ENCODE measurements around the gene PSMB2. TPM values are rescaled to one million over a fixed set of nuclear protein-coding genes. Genes with fewer than 3 reads are reported as not detected.
"Not testable (repeated sequence)": the region's sequence is repeated elsewhere in the genome, so short reads cannot be mapped to it uniquely, and the experiment has no call there.

PSMB2 gene
- total RNA-seq, 4 donors from 2014 or later = 34.8 to 53.9 (median 52.5) TPM

DNA sequence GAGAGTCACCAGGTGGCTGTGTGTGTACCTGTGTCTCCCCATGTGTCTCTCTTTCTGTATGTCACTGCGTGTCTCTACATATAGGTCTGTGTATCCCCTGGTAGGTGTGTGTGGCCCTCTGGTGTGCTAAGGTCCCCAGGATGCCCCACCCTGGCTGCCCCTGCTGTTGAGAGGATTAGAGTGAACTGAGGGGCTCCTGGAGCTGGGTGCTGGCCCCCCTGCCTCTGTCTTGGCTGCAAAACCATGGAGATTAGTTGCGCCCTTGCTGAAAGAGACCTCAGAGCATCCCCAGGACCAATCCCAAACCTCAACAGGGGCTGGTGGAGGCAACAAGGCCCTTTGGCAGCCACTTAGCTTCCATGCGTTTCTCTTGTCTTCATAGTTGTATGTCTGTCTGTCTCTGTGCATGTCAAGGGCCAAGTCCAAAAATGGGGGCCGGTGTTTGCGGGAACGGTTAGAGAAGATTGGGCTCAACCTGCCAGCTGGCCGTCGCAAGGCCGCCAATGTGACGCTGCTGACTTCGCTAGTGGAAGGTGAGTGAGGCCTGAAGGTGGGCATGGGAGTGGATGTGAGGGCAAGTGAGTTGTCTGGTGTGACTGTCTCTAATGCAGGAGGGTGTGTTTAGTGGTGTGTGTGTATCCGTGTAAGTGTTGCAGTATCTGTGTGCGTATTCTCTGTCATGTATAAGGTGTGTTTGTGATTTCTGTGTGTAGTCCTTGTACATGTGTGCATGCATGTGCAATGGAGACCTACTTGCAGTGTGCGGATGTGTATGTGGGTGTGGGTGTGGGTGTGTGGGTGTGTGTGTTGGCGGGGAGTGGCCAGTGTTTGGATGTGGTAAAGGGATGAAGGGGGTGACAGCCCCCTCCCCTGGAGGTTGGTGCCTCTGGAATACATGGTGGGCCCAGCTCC is 51.6 kb downstream of the PSMB2 start:
- Histone ChIP-seq H3K27me3 (no peaks in the 10 kb centered on the region), H3K4me3 (no peak overlapping the region), H3K36me3 (peaks cover 17% of the 10 kb centered on the region), H3K27ac (no peak overlapping the region), H3K9me3 (no peaks in the 10 kb centered on the region), H3K4me1 (no peaks in the 10 kb centered on the region)
- DNase-seq (ENCODE audit: low spot score in 2 of 2) = no peak
- WGBS = 97% methylated on average over 14 of the region's 15 CpGs
- TF ChIP-seq EP300 (IDR thresholded peaks at IDR 0.05) (no peak), POLR2AphosphoS5 (IDR thresholded peaks at IDR 0.05) (no peak), CTCF (IDR thresholded peaks at IDR 0.05) (no peak)

GRCh38 chr1:35588197-35588910 is 53.0 kb downstream of the PSMB2 start:
- no peaks in the 10 kb centered on the region for H3K27me3 ChIP-seq
- H3K4me1 ChIP-seq = no peaks in the 10 kb centered on the region
- no peak overlapping the region for H3K4me3 ChIP-seq
- TF ChIP-seq EP300 (IDR thresholded peaks at IDR 0.05) (no peak), POLR2AphosphoS5 (IDR thresholded peaks at IDR 0.05) (no peak), CTCF (IDR thresholded peaks at IDR 0.05) (no peak), POLR2A (IDR thresholded peaks at IDR 0.05) (no peak)
- peaks cover 17% of the 10 kb centered on the region for H3K36me3 ChIP-seq
- no peaks in the 10 kb centered on the region for H3K9me3 ChIP-seq
- H3K27ac ChIP-seq = no peak overlapping the region
- no peak for DNase-seq (ENCODE audit: low spot score in 2 of 2)
- 84% methylated on average over 20 of the region's 21 CpGs for WGBS

DNA sequence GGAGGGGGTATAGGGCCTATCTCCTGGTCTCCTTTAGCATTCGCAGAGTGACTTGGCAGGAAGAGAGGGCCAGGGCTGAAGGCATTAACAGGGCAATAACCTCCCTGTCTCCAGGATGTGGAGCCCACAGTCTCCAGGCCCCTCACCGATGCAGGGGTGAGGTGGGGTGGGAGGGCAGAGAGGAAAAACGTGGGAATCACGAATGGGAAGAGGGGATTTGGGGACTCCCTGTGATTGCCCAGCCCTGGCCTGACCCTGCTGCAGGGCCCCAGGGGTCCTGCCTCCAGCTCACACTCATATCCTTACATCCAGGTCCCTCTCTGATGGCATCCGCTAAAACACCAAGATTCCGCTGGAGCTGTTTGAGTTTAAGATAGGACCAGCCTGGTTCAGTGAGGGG is 53.6 kb downstream of the PSMB2 start:
- Histone ChIP-seq H3K27ac (no peak overlapping the region), H3K27me3 (no peaks in the 10 kb centered on the region), H3K9me3 (no peaks in the 10 kb centered on the region), H3K36me3 (peaks cover 17% of the 10 kb centered on the region), H3K4me3 (no peak overlapping the region), H3K4me1 (no peaks in the 10 kb centered on the region)
- WGBS = 88% methylated on average over 6 of the region's 6 CpGs
- TF ChIP-seq CTCF (IDR thresholded peaks at IDR 0.05) (no peak), EP300 (IDR thresholded peaks at IDR 0.05) (no peak), POLR2A (IDR thresholded peaks at IDR 0.05) (no peak), POLR2AphosphoS5 (IDR thresholded peaks at IDR 0.05) (no peak)
- DNase-seq (ENCODE audit: low spot score in 2 of 2) = no peak

DNA sequence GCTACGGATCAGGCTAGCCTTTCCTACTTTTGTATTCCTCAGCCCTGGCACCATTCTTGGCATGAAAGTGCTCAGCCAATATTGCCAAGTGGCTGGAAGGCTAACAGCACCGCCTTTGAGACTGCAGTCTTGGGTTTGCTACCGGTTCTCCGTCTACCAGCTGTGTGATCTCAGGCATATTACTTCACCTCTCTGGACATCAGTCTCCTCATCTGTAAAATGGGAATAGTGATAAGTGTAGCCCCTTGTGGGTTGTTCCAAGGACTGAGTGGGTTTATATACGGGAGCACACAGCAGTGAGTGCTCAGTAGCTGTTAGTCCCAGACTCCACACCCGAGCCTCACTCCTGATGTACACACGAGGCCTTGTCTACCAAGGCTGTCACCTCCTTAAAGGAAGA is 54.5 kb downstream of the PSMB2 start:
- TF ChIP-seq EP300 (IDR thresholded peaks at IDR 0.05) (no peak), POLR2AphosphoS5 (IDR thresholded peaks at IDR 0.05) (no peak), POLR2A (IDR thresholded peaks at IDR 0.05) (no peak), CTCF (IDR thresholded peaks at IDR 0.05) (no peak)
- no peak overlapping the region for H3K27ac ChIP-seq
- 88% methylated on average over 7 of the region's 7 CpGs for WGBS
- H3K9me3 ChIP-seq = no peaks in the 10 kb centered on the region
- DNase-seq (ENCODE audit: low spot score in 2 of 2) = no peak
- H3K4me3 ChIP-seq = no peak overlapping the region
- H3K4me1 ChIP-seq = no peaks in the 10 kb centered on the region
- H3K36me3 ChIP-seq = peaks cover 17% of the 10 kb centered on the region
- no peaks in the 10 kb centered on the region for H3K27me3 ChIP-seq

DNA sequence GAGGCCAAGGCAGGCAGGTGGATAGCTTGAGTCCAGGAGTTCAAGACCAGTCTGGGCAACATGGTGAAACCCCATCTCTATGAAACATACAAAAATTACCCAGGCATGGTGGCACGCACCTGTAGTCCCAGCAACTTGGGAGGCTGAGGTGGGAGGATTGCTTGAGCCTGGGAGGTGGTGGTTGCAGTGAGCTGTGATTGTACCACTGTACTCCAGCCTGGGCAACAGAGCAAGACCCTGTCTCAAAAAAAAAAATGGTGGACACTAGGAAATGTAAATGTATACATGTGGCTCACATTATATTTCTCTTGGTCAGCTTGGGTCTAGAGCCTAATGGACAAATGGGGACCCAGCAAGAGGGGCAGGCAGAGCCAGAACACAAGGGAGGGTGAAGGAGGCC is 55.5 kb downstream of the PSMB2 start:
- not testable (repeated sequence) for DNase-seq (ENCODE audit: low spot score in 2 of 2); H3K36me3 ChIP-seq; H3K4me3 ChIP-seq; H3K4me1 ChIP-seq; H3K27me3 ChIP-seq; H3K27ac ChIP-seq; H3K9me3 ChIP-seq
- 93% methylated on average over 1 of the region's 1 CpG for WGBS
